AG10803 (cell line): ENCODE measurements around the gene CRKL.
"Not testable (repeated sequence)": the region's sequence is repeated elsewhere in the genome, so short reads cannot be mapped to it uniquely, and the experiment has no call there.

Source experiments
- DNase-seq: peaks from one replicate; pipeline ENCODE4 v3.0.0; 2010; ENCODE audit warnings: low read depth
- H3K4me3 ChIP-seq: 2 replicates; pipeline ENCODE4 v1.5.1; 2011; ENCODE audit warnings: mild to moderate bottlenecking, low read length, control low read depth
- TF ChIP-seq, protein P1 (sequence below): conservative IDR thresholded peaks from 2 replicates; pipeline ENCODE4 v1.5.1; 2011; ENCODE audit warnings: mild to moderate bottlenecking, low read length, control low read depth, inconsistent platforms

The CRKL gene

DNA sequence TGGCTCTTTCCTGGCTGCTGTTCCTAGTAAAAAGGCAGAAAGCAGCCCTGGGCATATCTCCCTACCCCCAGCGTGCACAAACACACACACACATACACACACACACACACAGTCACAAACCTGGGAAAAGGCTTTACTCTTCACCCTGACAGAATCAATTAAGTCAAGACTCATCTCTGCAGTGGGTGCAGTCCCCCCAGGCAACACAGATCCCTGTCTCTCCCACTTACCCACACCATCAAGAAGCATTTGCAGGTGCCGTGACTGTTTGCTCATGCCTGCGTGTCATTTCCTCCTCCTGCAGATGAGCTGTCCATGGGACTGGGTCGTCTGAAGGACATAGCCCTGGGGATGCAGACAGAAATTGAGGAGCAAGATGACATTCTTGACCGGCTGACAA, 29.8 kb upstream of the CRKL start:
- TF ChIP-seq, protein P1, sequence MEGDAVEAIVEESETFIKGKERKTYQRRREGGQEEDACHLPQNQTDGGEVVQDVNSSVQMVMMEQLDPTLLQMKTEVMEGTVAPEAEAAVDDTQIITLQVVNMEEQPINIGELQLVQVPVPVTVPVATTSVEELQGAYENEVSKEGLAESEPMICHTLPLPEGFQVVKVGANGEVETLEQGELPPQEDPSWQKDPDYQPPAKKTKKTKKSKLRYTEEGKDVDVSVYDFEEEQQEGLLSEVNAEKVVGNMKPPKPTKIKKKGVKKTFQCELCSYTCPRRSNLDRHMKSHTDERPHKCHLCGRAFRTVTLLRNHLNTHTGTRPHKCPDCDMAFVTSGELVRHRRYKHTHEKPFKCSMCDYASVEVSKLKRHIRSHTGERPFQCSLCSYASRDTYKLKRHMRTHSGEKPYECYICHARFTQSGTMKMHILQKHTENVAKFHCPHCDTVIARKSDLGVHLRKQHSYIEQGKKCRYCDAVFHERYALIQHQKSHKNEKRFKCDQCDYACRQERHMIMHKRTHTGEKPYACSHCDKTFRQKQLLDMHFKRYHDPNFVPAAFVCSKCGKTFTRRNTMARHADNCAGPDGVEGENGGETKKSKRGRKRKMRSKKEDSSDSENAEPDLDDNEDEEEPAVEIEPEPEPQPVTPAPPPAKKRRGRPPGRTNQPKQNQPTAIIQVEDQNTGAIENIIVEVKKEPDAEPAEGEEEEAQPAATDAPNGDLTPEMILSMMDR: no peak
- DNase-seq: no peak
- no peak overlapping the region for H3K4me3 ChIP-seq

DNA sequence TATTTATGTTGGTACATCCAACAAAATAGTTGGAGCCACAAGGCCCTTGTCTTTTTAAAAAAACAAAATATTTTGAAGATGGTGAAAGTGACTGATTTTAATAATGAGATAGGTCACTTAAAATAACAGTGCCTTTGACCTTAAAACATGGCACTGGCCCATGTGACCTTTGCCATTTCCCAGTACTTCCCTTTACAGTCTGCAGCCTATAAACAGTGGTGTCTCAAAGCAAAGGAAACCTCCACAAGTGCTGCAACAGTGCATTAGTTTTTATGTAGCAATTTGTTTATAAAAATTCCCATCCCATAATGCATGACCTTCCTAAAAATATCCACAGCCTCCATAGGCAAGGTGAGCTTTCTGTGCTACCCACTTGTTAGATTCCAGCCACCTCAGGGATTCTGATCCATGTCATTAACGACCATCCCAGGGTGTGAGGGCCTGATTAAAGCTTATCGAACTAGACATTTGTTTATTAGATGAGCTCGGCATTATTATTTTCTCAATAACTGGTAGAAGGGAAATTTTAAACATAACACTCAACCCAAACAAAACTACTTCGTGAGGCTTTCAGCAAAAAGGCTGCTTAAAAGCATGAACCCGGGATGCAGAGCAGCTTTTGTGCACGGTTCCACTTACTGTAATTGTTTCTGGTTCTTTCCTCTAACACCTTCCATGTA, 28.0 kb upstream of the CRKL start:
- H3K4me3 ChIP-seq: no peak overlapping the region
- DNase-seq: no peak
- TF ChIP-seq, protein P1: no peak

DNA sequence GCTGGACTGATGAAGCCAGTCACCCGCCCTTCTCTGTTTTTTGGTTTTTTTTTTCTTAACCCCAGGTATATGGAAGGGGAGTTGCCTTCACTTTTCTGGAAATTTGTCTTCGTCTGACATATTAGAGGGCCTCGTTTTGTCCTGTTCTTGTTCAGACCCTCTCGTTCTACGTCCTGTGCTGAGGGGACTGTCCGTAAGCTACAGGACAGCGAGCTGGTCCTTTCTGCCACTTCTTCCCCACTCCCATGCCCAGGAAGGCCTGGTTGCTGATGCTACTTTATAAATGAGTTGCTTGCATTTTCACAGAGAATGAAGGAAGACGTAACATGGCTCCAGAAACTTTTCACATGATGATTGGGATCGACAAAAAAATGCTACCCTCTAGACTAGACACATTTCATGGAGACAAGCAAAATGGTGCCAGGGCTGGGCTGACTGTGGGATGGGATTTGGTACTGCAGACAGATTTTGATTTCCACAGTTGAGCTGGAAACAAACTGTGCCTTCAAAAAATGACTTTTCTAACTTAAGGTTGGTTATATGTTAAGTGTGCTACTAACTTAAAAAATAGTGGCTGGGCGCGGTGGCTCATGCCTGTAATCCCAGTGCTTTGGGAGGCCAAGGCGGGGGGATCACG, 27.2 kb upstream of the CRKL start:
- TF ChIP-seq, protein P1: no peak
- no peak for DNase-seq
- H3K4me3 ChIP-seq: no peak overlapping the region

DNA sequence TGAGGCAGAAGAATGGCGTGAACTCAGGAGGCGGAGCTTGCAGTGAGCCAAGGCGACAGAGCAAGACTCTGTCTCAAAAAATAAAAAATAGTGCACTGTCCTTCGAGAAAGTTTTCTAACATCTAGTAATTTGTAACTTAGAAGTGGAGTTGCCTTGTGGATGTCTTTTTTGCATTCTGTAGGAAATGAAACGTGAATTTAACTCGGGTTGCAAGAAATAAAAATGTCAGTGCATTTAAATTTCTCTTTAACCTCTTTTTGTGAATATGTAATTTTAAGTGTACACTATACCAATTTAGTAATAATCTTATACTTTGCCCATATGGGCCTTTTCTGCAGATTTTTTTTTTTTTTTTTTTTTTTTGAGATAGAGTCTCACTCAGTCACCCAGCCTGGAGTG, 26.2 kb upstream of the CRKL start:
- H3K4me3 ChIP-seq: no peak overlapping the region
- TF ChIP-seq, protein P1: no peak
- no peak for DNase-seq

DNA sequence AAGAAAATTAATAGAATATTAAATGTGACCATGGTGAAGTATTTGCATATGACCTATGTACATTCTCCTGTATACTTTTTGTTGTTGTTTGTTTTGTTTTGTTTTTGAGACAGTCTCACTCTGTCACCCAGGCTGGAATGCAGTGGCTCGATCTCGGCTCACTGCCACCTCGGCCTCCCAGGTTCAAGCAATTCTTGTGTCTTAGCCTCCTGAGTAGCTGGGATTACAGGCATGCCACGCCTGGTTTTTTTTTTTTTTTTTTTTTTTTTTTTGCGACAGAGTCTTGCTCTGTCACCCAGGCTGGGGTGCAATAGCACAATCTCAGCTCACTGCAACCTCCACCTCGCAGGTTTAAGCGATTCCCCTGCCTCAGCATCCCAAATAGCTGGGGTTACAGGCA, 19.5 kb upstream of the CRKL start:
- DNase-seq, H3K4me3 ChIP-seq: not testable (repeated sequence)

DNA sequence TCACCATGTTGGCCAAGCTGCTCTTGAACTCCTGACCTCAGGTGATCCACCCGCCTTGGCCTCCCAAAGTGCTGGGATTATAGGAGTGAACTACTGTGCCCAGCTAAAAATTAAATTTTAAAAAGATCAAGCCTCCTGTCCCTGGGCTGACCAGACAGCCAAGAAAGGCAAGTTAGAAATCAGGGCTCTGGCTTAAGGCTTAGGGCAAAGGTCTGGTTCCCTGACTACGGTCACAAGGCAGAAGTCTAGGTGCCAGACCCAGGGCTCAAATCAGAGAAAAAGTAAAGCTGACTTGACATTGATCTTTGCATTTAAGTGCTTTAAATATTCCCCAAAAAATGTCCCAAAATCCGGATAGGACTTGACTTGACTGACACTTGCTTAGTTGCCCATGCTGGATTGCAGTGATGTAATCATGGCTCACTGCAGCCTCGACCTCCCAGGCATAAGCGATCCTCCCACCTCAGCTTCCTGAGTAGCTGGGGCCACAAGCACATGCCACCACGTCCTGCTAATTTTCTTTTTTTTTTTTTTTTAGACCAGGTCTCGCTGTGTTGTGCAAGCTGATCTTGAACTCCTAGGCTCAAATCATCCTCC, 17.3 kb upstream of the CRKL start:
- TF ChIP-seq, protein P1: no peak
- no peak overlapping the region for H3K4me3 ChIP-seq
- no peak for DNase-seq

DNA sequence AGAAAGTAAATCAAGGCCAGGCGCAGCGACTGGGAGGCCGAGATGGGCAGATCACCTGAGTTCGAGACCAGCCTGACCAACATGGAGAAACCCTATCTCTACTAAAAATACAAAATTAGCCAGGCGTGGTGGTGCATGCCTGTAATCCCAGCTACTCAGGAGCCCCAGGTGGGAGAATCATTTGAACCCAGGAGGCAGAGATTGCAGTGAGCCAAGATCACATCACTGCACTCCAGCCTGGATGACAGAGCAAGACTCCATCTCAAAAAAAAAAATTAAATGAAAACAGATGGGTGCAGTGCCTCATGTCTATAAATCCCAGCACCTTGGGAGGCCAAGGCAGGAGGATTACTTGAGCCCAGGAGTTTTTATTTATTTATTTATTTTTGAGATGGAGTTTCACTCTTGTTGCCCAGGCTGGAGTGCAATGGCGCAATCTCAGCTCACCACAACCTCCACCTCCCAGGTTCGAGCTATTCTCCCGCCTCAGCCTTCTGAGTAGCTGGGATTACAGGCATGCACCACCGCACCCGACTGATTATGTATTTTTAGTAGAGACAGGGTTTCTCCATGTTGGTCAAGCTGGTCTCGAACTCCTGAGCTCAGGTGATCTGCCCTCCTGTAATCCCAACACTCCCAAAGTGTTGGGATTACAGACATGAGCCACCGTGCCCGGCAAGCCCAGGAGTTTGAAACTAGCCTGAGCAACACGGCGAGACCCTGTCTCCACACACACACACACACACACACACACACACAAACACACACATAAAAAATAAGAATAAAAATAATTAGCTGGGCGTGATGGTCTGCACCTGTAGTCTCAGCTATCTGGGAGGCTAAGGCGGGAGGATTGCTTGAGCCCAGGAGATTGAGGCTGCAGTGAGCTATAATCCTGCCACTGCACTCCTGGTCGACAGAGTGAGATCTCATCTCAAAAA, 15.8 kb upstream of the CRKL start:
- DNase-seq, H3K4me3 ChIP-seq: not testable (repeated sequence)

DNA sequence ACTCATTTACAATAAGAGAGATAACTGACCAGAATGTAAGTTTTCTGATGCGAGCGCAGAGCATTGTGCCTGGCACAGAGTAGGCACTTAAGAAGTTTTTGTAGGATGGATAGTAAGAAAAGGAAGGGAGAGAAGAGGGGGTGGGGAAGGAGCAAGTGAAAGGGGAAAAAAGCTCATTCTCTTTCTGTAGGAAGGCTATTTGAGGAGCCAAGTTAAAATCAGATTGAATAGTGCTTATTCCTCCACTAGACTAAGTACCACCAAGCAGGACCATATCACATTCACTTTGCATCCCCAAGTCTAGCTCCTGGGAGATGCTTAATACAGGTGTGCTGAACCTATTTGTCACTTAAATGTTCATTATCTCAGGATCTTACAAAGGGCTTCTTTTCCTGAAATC, 14.1 kb upstream of the CRKL start:
- H3K4me3 ChIP-seq: no peak overlapping the region
- TF ChIP-seq, protein P1: no peak
- DNase-seq: no peak
